ENCODE measurements around the gene ZNF536. TPM values are rescaled to one million over a fixed set of nuclear protein-coding genes. Genes with fewer than 3 reads are reported as not detected.

The ZNF536 gene
- total RNA-seq, 6 experiments from 2014 or later, result 0.25 TPM; not detected in 5

DNA sequence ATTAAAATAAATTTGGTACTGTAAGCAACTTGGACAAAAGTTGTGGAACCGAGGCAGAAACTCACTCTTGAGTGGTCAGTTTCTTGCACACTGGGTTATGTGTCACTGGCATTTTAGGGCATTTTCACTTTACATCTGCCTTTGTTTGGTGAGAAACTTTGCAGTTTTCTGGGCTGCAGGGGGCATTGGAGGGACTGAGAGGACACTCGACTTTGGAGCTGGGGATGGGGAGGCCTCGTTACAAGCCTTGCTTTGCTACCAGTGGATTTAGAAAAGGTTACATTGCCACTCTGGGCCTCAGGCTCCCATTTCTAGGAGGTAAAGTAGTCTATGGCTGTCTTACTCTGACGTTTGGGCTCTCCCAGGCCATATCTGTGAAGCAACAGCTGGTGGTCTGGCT lies 41.9 kb upstream of the ZNF536 start:
- intact Hi-C loops (cut with DNase I), result no loop called here
- H3K27ac ChIP-seq, result no peak overlapping the region
- H3K9me3 ChIP-seq, result no peaks in the 10 kb centered on the region
- ATAC-seq, result no peak
- WGBS (ENCODE audit: insufficient coverage, low coverage, low lambda C conversion rate, missing lambda C conversion rate), result 35% methylated on average over 4 of the region's 4 CpGs
- no peaks in the 10 kb centered on the region for H3K36me3 ChIP-seq
- no peaks in the 10 kb centered on the region for H3K27me3 ChIP-seq
- DNase-seq, result peak in 1 of 3 donors; percentile 13
- TF ChIP-seq, protein P1, sequence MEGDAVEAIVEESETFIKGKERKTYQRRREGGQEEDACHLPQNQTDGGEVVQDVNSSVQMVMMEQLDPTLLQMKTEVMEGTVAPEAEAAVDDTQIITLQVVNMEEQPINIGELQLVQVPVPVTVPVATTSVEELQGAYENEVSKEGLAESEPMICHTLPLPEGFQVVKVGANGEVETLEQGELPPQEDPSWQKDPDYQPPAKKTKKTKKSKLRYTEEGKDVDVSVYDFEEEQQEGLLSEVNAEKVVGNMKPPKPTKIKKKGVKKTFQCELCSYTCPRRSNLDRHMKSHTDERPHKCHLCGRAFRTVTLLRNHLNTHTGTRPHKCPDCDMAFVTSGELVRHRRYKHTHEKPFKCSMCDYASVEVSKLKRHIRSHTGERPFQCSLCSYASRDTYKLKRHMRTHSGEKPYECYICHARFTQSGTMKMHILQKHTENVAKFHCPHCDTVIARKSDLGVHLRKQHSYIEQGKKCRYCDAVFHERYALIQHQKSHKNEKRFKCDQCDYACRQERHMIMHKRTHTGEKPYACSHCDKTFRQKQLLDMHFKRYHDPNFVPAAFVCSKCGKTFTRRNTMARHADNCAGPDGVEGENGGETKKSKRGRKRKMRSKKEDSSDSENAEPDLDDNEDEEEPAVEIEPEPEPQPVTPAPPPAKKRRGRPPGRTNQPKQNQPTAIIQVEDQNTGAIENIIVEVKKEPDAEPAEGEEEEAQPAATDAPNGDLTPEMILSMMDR (IDR thresholded peaks at IDR 0.05), result no peak
- TF ChIP-seq POLR2A (IDR thresholded peaks at IDR 0.05), result no peak
- no peaks in the 10 kb centered on the region for H3K4me1 ChIP-seq
- H3K4me3 ChIP-seq, result no peak overlapping the region

DNA sequence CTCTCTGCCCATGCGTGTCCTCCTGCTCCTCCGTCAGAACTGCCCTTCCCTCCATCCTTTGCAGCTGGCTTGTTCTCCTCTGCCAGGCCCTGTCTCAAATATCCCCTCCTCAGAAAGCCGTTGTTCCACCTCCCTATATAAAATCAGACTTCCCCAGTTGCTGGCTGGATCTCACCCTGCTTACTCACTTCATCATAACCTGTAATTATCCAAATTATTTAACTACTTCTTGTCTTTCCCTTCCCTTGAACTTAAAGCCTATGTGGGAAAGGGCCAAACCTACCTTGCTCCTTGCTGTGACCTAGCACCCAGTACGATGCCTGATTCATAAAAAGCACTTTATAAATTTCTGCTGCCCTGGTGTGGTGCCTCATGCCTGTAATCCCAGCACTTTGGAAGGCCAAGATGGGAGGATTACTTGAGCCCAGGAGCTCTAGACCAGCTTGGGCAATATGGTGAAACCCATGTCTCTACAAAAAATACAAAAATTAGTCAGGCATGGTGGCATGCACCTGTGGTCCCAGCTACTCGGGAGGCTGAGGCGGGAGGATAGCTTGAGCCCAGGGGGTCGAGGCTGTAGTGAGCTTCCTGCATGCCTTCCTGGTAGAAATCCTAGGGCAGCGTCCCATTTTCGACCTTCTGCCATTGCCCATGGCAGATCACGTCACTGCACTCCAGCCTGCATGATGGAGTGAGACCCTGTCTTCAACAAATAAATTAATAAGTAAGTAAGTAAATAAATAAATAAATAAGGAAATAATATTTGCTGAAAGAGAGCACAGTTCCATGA lies 39.5 kb upstream of the ZNF536 start:
- TF ChIP-seq POLR2A (IDR thresholded peaks at IDR 0.05), result no peak
- TF ChIP-seq, protein P1 (IDR thresholded peaks at IDR 0.05), result no peak
- no peaks in the 10 kb centered on the region for H3K27me3 ChIP-seq
- no peak overlapping the region for H3K27ac ChIP-seq
- H3K4me3 ChIP-seq, result no peak overlapping the region
- DNase-seq (no peak), ATAC-seq (no peak)
- intact Hi-C loops (cut with DNase I), result no loop called here
- H3K36me3 ChIP-seq, result no peaks in the 10 kb centered on the region
- H3K4me1 ChIP-seq, result no peaks in the 10 kb centered on the region
- 59% methylated on average over 8 of the region's 10 CpGs for WGBS (ENCODE audit: insufficient coverage, low coverage, low lambda C conversion rate, missing lambda C conversion rate)
- H3K9me3 ChIP-seq, result no peaks in the 10 kb centered on the region

DNA sequence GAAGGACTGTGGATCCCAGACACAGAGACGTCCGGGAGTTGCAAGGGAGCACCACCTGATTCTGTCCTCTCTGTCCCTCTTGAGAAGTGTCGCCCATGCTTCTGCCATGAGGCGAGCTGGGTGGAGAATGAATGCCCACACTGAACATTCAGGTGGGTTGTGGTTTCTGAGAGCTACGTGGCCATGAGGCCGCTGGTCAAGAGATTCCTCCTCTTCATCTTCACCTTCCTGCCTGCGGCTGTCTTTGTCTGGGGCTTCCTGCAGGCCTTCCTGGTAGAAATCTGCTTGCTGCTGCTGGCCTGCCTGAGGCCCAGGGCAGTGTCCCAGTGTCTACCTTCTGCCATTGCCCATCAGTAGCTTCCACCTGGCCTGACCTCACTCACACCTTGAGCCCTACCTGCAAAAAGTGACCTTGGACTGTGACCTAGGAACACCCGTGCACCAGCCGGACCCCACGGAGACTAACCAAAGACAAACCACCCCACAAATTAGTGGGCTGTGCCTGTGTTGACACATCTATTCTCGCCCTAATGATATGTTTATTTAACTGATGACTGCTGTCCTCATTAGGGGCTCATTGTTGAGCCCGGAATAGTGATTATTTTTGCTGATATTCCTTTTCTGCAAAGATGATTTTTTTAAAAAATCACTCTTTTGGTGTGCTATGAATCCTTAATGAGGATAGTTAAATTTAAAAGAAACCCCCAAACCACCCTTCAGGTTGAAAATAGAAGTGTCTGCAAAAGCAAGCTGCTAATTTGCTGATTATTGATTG lies 38.7 kb upstream of the ZNF536 start:
- Histone ChIP-seq H3K36me3 (no peaks in the 10 kb centered on the region), H3K27me3 (no peaks in the 10 kb centered on the region), H3K4me1 (no peaks in the 10 kb centered on the region), H3K27ac (no peak overlapping the region), H3K9me3 (no peaks in the 10 kb centered on the region), H3K4me3 (no peak overlapping the region)
- intact Hi-C loops (cut with DNase I), result no loop called here
- 46% methylated on average over 9 of the region's 12 CpGs for WGBS (ENCODE audit: insufficient coverage, low coverage, low lambda C conversion rate, missing lambda C conversion rate)
- no peak for ATAC-seq
- peak in 1 of 3 donors; percentile 17 for DNase-seq
- TF ChIP-seq, protein P1 (IDR thresholded peaks at IDR 0.05), result no peak
- TF ChIP-seq POLR2A (IDR thresholded peaks at IDR 0.05), result no peak

DNA sequence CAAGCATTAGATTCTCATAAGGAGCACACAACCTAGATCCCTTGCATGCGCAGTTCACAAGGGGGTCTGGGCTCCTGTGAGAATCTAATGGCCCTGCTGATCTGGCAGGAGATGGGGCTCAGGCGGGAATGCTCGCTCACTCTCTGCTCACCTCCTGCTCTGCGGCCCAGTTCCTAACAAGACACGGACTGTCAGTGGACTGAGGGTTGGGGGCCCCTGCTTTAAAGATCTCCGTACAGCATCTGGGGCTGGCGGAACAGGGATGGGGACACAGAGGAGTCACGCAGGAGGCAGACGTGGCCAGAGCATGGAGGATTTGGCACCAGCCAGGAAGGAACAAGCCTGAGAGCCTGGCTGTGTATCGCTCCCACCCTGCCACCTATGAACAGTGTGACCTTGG lies 37.3 kb upstream of the ZNF536 start:
- WGBS (ENCODE audit: insufficient coverage, low coverage, low lambda C conversion rate, missing lambda C conversion rate), result 48% methylated on average over 4 of the region's 10 CpGs
- TF ChIP-seq POLR2A (IDR thresholded peaks at IDR 0.05), result no peak
- TF ChIP-seq, protein P1 (IDR thresholded peaks at IDR 0.05), result no peak
- no peaks in the 10 kb centered on the region for H3K36me3 ChIP-seq
- ATAC-seq (no peak), DNase-seq (no peak)
- no peaks in the 10 kb centered on the region for H3K9me3 ChIP-seq
- H3K4me3 ChIP-seq, result no peak overlapping the region
- intact Hi-C loops (cut with DNase I), result no loop called here
- H3K4me1 ChIP-seq, result no peaks in the 10 kb centered on the region
- no peak overlapping the region for H3K27ac ChIP-seq
- no peaks in the 10 kb centered on the region for H3K27me3 ChIP-seq

Data from right lobe of liver (tissue), 6 donors.